ENCODE data around the gene KLRC3.
A peak's percentile ranks its signal among the peaks of the same experiment; 100 is the strongest.
"Not testable (repeated sequence)": the region's sequence is repeated elsewhere in the genome, so short reads cannot be mapped to it uniquely, and the experiment has no call there.

KLRC3 gene

DNA sequence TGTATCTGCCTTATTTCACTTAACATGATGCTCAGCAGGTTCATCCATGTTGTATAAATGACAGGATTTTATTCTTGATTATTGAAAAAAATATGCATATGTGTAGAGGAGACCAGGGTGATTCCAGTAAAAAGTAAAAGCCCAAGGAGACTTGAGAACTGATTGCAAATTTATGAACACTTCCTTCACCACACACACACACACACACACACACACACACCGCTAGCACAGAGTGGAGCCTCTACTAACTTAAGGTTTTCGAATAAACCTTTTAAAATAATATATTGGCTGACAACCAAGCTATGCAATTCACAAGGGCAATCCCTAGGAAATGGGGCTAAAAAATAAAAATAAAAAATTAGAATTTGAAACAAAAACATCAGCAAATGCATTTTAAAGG is 22.2 kb downstream of the KLRC3 start:
- DNase-seq, result no peak

DNA sequence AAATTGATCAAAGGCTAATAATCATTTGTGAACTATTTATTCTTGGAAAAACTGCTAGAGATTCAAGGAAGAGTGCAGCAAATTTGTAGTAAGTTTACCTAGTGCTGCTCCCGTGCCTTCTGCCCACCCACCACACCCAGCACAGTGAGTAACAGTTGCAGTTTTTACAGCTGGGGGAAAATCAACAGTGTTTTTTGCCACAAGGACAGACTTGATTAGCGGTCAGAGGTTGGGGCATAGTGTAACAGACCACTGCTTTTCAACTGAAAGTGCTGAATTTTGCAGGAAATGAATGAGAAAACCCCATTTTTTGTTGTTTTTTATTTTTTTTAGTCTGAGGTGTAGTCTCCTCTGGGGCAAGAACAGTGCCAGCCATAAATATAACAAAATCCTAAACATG is 23.1 kb downstream of the KLRC3 start:
- peak; percentile 60 for DNase-seq

- DNase-seq, result not testable (repeated sequence)
Observed at GRCh38 chr12:10396176-10396575, 24.2 kb downstream of the KLRC3 start.

DNA sequence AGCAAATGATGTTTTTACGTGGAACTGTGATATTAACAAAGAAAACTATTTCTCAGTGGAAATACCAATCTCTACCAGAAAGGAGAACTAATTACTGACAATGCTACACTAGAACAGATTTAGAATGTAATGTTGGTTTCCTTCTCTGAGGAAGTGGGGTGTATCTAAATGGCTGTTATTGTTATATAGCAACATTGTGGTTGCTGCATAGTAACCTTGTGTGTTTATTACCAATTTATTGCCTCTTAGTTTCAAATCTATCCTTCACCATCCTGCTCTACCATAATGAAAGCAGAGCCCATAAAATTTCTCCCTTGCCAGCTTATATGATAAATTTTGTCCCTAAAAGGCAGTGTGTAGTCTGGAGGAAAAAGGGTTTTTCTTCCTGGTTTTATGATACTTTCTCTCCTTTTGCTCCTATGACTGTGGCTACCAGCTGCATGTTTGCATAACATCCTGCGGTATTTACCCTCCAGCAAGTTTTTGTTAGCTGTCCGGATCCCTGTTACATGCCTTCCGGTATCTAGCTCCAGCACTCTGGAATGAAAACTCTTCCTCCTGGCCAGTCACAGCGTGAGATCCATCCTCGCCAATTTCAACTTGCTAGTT is 24.9 kb downstream of the KLRC3 start:
- no peak for DNase-seq

GRCh38 chr12:10394531-10395152 is 25.8 kb downstream of the KLRC3 start:
- DNase-seq, result peak; percentile 67

DNA sequence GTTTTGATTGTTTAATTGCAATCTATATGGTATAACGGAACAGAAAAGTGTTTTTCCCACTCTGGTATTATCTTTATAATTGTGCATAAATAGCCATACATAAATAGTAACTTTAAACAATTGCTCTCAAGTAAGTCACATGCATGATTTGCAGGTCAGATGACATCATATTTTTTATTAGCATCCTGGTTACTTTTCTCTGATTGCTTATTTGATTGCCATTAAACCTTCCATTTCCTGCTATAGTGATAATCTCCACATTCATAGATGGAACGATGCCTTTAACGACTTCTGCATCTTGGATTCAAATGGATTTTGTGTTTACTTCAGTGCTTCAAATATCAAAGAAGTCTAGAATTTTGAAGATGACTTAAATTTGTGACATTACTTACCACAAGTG is 27.1 kb downstream of the KLRC3 start:
- no peak for DNase-seq

- DNase-seq, result peak; percentile 61
Observed at GRCh38 chr12:10392394-10392930, 27.9 kb downstream of the KLRC3 start.

GRCh38 chr12:10390991-10391390 is 29.4 kb downstream of the KLRC3 start:
- DNase-seq, result not testable (repeated sequence)

DNA sequence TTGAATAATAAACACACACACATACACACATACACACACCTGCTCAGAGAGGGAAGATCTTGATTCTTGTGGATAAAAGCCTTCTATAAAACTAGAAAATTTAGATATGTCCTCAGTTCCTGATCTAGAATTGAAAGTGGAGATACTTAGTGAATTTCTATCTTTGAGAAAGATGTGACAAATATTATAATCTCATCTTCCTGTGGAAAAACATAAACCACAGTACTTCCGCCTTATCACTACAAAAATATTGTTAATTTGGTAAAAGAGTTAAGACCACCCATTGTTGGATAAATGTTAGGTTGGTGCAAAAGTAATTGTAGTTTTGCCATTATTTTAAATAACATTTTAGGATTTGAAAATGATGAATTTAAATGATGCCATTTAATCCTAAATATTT is 30.5 kb downstream of the KLRC3 start, which contains the start of gene KLRK1:
TSS of gene KLRK1 (minus strand) at position 138 of the 400 bp plus-strand sequence. CDS start 1,231 bp downstream, outside the sequence.
- no peak for DNase-seq

DNA sequence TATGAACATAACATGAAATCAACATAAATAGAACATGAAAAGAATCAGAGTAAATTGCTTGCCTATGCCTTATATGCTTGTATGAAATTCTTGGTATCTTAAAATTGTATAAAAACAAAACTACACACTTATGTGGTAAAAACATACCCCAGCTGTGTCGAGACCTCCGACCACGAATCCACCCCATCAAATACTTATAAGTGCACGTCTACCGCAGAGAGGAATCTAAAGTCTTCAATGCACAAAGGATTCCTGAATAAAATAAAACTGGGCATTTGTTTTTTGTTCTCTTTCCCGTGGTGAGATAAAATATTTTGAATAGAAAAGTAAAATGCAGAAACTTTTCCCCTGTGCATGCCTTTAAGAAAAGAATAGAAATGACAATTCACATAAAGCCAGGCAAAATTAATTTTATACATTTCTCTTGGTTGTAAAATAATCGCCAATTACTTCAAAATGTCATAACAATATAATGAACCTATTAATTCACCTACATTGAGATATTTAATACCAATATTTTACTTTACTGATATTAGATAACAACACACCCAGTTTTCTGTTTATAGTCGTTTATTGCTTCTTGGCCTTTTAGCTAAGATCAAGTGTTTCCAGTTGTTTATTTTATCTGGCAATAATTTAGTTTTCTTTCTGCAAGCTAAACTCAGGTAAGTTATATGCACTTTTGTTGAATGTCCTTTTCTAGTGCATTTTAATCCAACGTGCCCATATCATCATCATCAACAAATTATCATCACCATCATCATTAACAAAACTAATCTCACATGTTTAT is 31.6 kb downstream of the KLRC3 start:
- DNase-seq, result no peak

DNA sequence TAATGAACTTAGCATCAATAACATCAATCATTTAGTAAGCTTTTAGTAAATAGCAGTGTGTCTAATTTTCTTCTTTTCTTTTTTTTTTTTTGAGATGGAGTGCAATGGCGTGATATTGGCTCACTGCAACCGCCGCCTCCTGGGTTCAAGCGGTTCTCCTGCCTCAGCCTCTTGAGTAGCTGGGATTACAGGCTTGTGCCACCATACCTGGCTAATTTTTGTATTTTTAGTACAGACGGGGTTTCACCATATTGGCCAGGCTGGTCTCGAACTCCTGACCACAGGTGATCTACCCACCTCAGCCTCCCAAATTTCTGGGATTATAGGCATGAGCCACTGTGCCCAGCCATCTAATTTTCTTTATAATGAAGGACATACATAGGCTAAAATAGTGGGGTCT is 32.9 kb downstream of the KLRC3 start:
- not testable (repeated sequence) for DNase-seq

DNA sequence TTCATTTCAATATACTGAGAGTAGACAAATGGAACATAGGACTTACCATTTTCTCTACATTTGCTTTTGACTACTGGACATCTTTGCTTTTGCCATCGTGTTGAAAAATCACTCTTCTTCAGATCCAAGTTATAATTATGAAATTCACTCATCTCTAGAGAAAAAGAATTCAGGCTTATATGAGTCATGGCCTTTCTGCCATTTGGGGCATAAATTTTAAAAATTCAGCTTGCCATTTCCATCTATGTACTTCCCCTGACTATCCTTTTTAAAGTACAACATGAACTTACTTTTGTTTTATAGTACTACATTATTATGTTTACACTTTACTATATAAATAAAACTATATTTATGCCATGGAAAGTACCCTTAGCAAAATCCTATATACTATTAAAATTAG is 33.5 kb downstream of the KLRC3 start:
- DNase-seq, result no peak

GRCh38 chr12:10385166-10385613 is 35.2 kb downstream of the KLRC3 start:
- DNase-seq, result no peak

DNA sequence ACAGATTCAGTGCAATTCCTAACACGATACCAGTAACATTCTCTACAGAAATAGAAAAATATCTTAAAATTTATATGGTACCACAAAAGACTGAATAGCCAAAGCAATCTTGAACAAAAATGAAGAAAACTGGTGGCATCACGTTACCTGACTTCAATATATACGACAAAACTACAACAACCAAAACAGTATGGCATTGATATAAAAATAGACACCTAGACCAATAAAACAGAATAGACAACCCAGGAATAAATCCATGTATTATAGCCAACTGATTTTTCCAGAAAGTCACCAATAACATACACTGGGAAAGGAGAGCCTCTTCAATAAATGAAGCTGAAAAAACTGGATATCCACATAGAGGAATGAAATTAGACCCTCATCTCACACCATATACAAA is 36.2 kb downstream of the KLRC3 start:
- no peak for DNase-seq

DNA sequence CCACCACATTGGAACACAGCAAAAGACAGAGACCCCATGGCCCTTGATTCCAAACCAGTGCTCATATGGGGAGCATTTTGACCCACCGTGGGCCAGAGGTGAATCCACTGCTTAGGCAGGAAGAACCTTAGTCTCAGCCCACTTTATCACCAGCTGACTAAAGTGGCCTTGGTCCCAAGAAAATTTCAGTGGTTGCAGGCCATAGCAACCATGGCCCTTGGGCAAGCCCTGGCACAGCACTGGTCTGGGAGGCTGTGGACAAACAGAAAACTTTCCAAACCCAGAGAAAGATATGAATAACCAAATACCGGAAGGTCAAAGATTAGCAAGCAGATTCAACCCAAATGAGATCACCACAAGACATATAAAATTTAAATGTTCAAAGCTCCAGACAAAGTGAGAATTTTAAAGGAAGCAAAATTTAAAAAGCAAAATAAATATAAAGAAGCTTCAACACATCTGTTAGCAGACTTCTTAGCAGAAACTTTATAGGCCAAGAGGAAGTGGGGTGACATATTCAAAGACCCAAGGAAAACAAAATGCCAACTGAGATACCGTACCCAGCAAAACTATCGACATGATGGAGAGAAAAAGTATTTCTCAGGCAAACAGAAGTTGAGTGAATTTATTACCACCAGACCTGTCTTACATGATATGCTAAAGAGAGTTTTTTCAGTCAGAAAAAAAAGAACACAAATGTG is 38.3 kb downstream of the KLRC3 start:
- no peak for DNase-seq

DNA sequence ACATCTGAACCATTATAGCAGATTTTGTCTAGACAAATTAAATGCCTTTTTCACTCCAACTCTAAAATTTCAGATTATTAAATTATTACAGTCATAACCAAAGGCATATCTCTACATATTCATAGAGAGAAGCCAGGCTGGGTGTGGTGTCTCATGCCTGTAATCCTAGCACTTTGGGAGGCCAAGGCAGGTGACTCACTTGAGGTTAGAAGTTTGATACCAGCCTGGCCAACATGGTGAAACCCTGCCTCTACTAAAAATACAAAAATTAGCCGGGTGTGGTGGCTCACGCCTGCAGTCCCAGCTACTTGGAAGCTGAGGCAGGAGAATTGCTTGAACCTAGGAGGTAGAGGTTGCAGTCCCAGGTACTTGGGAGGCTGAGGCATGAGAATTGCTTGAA is 41.7 kb downstream of the KLRC3 start:
- not testable (repeated sequence) for DNase-seq

DNA sequence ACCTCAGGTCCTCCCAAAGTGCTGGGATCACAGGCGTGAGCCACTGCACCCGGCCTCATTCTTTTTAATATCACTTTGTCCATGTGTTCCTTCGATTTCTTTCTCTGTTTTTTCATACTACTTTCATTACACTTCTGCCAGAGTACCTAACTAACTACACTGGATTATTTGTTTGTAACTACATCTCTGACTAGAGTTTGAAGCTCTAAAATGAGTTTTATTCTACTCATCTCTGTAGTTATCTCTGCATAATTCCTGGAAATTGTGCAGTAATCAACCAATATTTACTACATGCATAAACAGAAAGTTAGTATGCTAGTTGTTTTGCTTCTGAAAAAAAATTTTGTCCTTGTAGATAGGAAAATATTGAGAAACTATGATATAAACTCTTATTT is 45.8 kb downstream of the KLRC3 start:
- DNase-seq, result no peak

DNA sequence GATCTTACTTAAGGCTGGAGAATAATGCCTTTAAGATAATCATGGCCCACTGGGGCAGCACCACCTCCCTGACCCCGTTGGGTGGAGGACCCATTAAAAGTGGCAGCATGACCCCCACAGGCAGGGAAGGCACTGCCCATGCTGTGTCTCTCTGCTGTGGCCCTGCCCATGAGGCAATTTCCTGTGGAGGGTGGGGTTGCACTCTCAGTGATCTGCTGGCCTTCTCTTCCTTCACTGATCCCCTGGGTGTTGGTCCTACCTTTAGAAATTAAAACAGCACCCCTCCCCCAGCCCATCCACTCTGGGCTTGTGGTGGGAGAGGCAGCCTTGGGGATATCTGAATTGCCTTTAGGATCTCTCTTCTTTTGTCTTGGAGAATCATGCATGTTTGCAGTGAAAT is 47.8 kb downstream of the KLRC3 start:
- no peak for DNase-seq

- DNase-seq, result not testable (repeated sequence)
Observed at GRCh38 chr12:10371893-10372535, 48.4 kb downstream of the KLRC3 start.

DNA sequence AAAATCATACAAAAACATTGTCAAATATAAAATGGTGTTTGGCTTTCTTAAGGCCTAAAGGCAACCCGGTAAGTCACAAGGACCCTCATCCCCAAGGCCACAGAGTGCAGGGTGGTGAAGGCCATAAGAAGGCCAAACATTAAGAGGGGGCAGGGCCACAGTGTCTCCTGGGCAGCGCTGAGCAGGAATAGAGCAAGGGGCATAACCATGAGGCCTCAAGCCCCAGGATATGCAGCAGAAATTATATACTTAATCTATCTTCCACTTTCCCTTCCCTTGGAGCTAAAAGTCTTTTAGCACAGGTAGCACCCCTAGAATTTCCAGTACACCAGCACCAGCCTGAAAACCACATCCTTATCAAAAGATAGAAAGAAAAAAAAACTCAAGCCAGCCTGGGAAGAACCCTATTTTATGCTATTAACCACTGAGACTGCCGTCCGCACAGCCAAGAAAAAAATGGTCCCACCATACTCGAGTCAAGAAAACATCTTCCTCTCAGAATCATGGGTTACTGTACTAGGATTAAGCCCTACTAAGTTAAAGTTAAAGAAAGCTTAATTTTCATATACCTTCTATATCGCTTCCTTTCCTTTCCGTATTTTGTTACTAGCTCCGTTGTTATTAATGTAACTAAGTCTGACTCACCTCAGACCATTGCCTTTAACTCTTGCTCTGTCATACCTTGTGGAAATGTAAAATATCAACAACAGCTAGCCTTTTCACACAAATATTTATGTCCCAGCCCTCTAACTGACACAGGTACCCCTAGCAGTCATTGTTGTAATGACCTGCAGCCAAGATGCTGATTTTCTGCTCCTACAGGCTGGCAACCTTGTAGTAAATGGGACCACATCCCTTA is 50.6 kb downstream of the KLRC3 start:
- DNase-seq, result no peak
